Effector CD8-positive, alpha-beta T cell (primary cell): ENCODE data around the gene HMX2.

Experiments
- DNase-seq: peaks from one replicate; lab custom pipeline; 2025; lab: John Stamatoyannopoulos, UW

The HMX2 gene

GRCh38 chr10:123139165-123139520, 8.8 kb upstream of the HMX2 start:
- no peak for DNase-seq

- no peak for DNase-seq
These were observed 8.3 kb upstream of the HMX2 start for GRCh38 chr10:123139521-123140163.

- no peak for DNase-seq
These were observed 7.6 kb upstream of the HMX2 start for GRCh38 chr10:123140164-123140982.

- no peak for DNase-seq
These were observed 6.9 kb upstream of the HMX2 start for GRCh38 chr10:123140983-123141390.

GRCh38 chr10:123141791-123142700, 5.9 kb upstream of the HMX2 start:
- DNase-seq = no peak

- DNase-seq = no peak
These were observed 5.2 kb upstream of the HMX2 start for GRCh38 chr10:123142701-123143161.

- no peak for DNase-seq
These were observed 4.6 kb upstream of the HMX2 start for GRCh38 chr10:123143162-123143824.

GRCh38 chr10:123143825-123144168, 4.1 kb upstream of the HMX2 start:
- DNase-seq = no peak

- DNase-seq = no peak
These were observed 3.0 kb upstream of the HMX2 start for GRCh38 chr10:123144697-123145541.

GRCh38 chr10:123145542-123146012, 2.4 kb upstream of the HMX2 start:
- no peak for DNase-seq

GRCh38 chr10:123146013-123146893, 1.7 kb upstream of the HMX2 start:
- no peak for DNase-seq

- DNase-seq = no peak
These were observed 872 bp upstream of the HMX2 start for GRCh38 chr10:123146894-123147634.

- DNase-seq = no peak
These were observed 652 bp downstream of the HMX2 start for GRCh38 chr10:123148414-123149161.

- DNase-seq = no peak
These were observed 1.2 kb downstream of the HMX2 start for GRCh38 chr10:123149162-123149567.

- no peak for DNase-seq
These were observed 1.8 kb downstream of the HMX2 start for GRCh38 chr10:123149568-123150270.

GRCh38 chr10:123150271-123150985, 2.5 kb downstream of the HMX2 start:
- no peak for DNase-seq
